RWPE1 (cell line): ENCODE data around the gene SSUH2.

Source experiments
- CTCF ChIA-PET: fragments of 350-600 bp; sonication (Branson Sonifier 250); formaldehyde crosslinking; extraction: SDS; loops from one replicate; lab custom pipeline; 2021; lab: Yijun Ruan, JAX
- POLR2A ChIA-PET: fragments of 400-600 bp; formaldehyde crosslinking; extraction: SDS; loops from one replicate; lab custom pipeline; 2020; ENCODE audit warnings: antibody characterized with exemption; ENCODE audit not compliant: low non-redundant PET; lab: Yijun Ruan, JAX
- DNase-seq: peaks from one replicate; pipeline ENCODE4 v3.0.0; 2012; ENCODE audit warnings: low spot score
- H3K27ac ChIP-seq: fragments of 450-650 bp; 2 replicates; pipeline ENCODE4 v1.5.1; 2017
- CTCF ChIP-seq: fragments of 450-650 bp; conservative IDR thresholded peaks from 2 replicates; pipeline ENCODE4 v1.5.1; 2017; ENCODE audit warnings: low read depth, mild to moderate bottlenecking

Gene SSUH2

GRCh38 chr3:8673083-8673737 is 28.6 kb upstream of the SSUH2 start:
- TF ChIP-seq CTCF = no peak
- DNase-seq = no peak
- H3K27ac ChIP-seq = no peak overlapping the region
- CTCF ChIA-PET = interaction anchor here (1.3 kb wide), 1 partner anchor 96 kb away, joined by 3 read pairs; the partner anchor contains the start of gene OXTR
- POLR2A ChIA-PET = no interaction called here

- no peak for TF ChIP-seq CTCF
- ChIA-PET POLR2A (no interaction called here), CTCF (no interaction called here)
- no peak overlapping the region for H3K27ac ChIP-seq
- DNase-seq = no peak
Measured at GRCh38 chr3:8669019-8669418, 24.4 kb upstream of the SSUH2 start.

- ChIA-PET POLR2A (no interaction called here), CTCF (interaction anchor here (0.7 kb wide), 1 partner anchor 43 kb away, joined by 3 read pairs; no protein-coding TSS in a partner anchor)
- no peak for TF ChIP-seq CTCF
- no peak overlapping the region for H3K27ac ChIP-seq
- DNase-seq = no peak
Measured at GRCh38 chr3:8668216-8668615, 23.6 kb upstream of the SSUH2 start.

GRCh38 chr3:8667463-8668091 is 23.0 kb upstream of the SSUH2 start:
- POLR2A ChIA-PET = no interaction called here

GRCh38 chr3:8665407-8665896 is 20.9 kb upstream of the SSUH2 start:
- H3K27ac ChIP-seq = no peak overlapping the region
- ChIA-PET CTCF (no interaction called here), POLR2A (no interaction called here)
- TF ChIP-seq CTCF = no peak
- no peak for DNase-seq

More at GRCh38 chr3:8667463-8668091, 23.0 kb upstream of the SSUH2 start:
- TF ChIP-seq CTCF = no peak
- DNase-seq = no peak
- H3K27ac ChIP-seq = no peak overlapping the region
- CTCF ChIA-PET = interaction anchor here (0.7 kb wide), 1 partner anchor 44 kb away, joined by 3 read pairs; no protein-coding TSS in a partner anchor

- peak; percentile 62 for TF ChIP-seq CTCF
- CTCF ChIA-PET = interaction anchor here (1.0 kb wide), 1 partner anchor 106 kb away, joined by 3 read pairs; the partner anchor contains the start of gene OXTR
- POLR2A ChIA-PET = no interaction called here
- H3K27ac ChIP-seq = no peak overlapping the region
- peak; percentile 73 for DNase-seq
Measured at GRCh38 chr3:8663177-8664061, 18.8 kb upstream of the SSUH2 start.
